HepG2 (cell line): ENCODE results near the gene MARCHF9. TPM values are rescaled to one million over a fixed set of nuclear protein-coding genes. Genes with fewer than 3 reads are reported as not detected.

Source experiments
- ARID5B ChIP-seq: IDR thresholded peaks from 2 replicates; pipeline ENCODE4 v1.4.0; 2020; ENCODE audit warnings: mild to moderate bottlenecking, missing genetic modification reagents
- CTCF ChIP-seq: sonication (generic); formaldehyde crosslinking; IDR thresholded peaks from 2 replicates; pipeline ENCODE4 v1.5.0; 2020; ENCODE audit warnings: mild to moderate bottlenecking, missing genetic modification reagents, moderate library complexity
- ELF1 ChIP-seq: sonication (generic); formaldehyde crosslinking; IDR thresholded peaks from 2 replicates; pipeline ENCODE4 v1.4.0; 2020; ENCODE audit warnings: missing genetic modification reagents
- GLMP ChIP-seq: sonication (generic); formaldehyde crosslinking; IDR thresholded peaks from 2 replicates; pipeline ENCODE4 v1.9.0; 2021; ENCODE audit warnings: missing genetic modification reagents, mild to moderate bottlenecking, borderline replicate concordance
- GRHL1 ChIP-seq: sonication (generic); formaldehyde crosslinking; conservative IDR thresholded peaks from 2 replicates; pipeline ENCODE4 v1.8.0; 2022; ENCODE audit warnings: missing genetic modification reagents
- POLR2A ChIP-seq, 2 experiments: IDR thresholded peaks; 2 replicates each; pipeline ENCODE4 v1.6.1; 2011; ENCODE audit warnings: low read depth in 2 of 2, low read length in 2 of 2, mild to moderate bottlenecking in 1 of 2, moderate library complexity in 1 of 2; ENCODE audit not compliant: insufficient read depth in 1 of 2
- RORA ChIP-seq: sonication (generic); formaldehyde crosslinking; IDR thresholded peaks from 2 replicates; pipeline ENCODE4 v1.5.0; 2020; ENCODE audit warnings: mild to moderate bottlenecking, missing genetic modification reagents, moderate library complexity
- RXRA ChIP-seq: sonication (generic); formaldehyde crosslinking; IDR thresholded peaks from 2 replicates; pipeline ENCODE4 v1.5.1; 2020; ENCODE audit warnings: missing genetic modification reagents
- ZNF292 ChIP-seq: sonication (generic); formaldehyde crosslinking; IDR thresholded peaks from 2 replicates; pipeline ENCODE4 v1.8.1; 2022; ENCODE audit warnings: mild to moderate bottlenecking, low read depth, missing genetic modification reagents, borderline replicate concordance
- ZNF687 ChIP-seq: sonication (generic); formaldehyde crosslinking; IDR thresholded peaks from 2 replicates; pipeline ENCODE4 v1.5.1; 2020; ENCODE audit warnings: mild to moderate bottlenecking, missing genetic modification reagents, moderate library complexity
- ZNF784 ChIP-seq: sonication (generic); formaldehyde crosslinking; IDR thresholded peaks from 2 replicates; pipeline ENCODE4 v1.5.1; 2020; ENCODE audit warnings: missing genetic modification reagents, mild to moderate bottlenecking, borderline replicate concordance
- polyA plus RNA-seq, 8 experiments: library from polyadenylated mRNA; depleted of rRNA in 3 of 8; stranded (reverse) in 7 of 8; unstranded in 1 of 8; fragments of >200 nt; fragmentation: Illumina TruSeq in 4 of 8; extraction: Trizol in 4 of 8; gene quantifications; 2 replicates each; pipeline versions ENCODE4 v1.2.1 to v1.2.3, GENCODE V29; 2011 to 2016; ENCODE audit warnings: low read depth in 4 of 8, missing spikeins in 1 of 8, mixed read lengths in 1 of 8; ENCODE audit not compliant: insufficient read depth in 1 of 8
- total RNA-seq, 5 experiments: library from RNA; depleted of rRNA; stranded (reverse); fragments of >200 nt; fragmentation: Illumina TruSeq; extraction: Trizol; gene quantifications; 2 replicates each; pipeline ENCODE4 v1.2.3, GENCODE V29; 2016; ENCODE audit warnings: low read depth in 1 of 5
- TF ChIP-seq, protein P1 (sequence below): sonication (generic); formaldehyde crosslinking; IDR thresholded peaks from 2 replicates; pipeline ENCODE4 v1.5.1; 2020; ENCODE audit warnings: mild to moderate bottlenecking, missing genetic modification reagents, borderline replicate concordance

Gene MARCHF9
- total and polyA plus RNA-seq, 2 of the 13 experiments (the other 11 are each of a cell fraction or from before 2014, with no cell fraction given): 5.7 to 9.6 TPM

DNA sequence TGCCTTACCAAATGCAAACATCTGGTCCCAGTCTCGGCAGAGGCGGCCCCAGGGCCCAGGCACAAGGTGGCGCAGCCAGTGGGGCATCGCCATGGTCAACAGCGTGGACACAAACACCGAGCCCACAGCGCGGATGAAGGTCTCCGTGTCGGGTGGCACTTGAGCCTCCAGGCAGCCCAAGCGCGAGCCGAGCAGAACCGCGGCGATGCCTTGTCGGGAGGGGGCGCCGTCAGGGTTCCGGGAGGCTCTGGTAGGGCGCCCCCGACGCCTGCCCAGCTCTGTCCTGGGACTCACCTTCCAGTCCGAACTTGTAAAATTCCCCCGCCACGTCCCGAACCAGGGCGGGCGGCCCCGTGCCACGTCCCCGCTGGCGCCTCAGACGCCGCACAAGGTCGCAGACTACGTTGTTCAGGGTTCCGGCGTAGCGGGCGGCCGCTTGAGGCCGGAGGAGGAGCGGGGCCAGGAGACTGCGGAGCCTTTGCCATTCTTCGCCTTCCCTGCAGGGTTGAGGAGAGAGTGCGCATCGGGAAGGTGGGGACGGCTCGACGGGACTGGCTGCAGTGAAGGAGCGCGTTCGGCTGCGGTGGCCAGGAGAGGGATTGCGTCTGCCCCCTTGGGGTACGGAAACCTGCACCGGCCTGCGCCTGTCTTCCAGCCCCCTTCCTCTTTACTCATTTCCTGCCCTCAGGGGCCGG is 10.2 kb downstream of the MARCHF9 start (continued):
- peak; percentile 86 for TF ChIP-seq ZNF687
- TF ChIP-seq, protein P1, sequence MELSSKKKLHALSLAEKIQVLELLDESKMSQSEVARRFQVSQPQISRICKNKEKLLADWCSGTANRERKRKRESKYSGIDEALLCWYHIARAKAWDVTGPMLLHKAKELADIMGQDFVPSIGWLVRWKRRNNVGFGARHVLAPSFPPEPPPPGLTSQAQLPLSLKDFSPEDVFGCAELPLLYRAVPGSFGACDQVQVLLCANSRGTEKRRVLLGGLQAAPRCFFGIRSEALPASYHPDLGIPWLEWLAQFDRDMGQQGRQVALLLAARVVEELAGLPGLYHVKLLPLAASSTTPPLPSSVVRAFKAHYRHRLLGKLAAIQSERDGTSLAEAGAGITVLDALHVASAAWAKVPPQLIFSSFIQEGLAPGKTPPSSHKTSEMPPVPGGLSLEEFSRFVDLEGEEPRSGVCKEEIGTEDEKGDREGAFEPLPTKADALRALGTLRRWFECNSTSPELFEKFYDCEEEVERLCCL (CRISPR knock-in tag): no peak
- TF ChIP-seq POLR2A (IDR thresholded peaks at IDR 0.05; ENCODE audit: insufficient read depth in 1 of 2, low read depth in 2 of 2, low read length in 2 of 2): no peak; a peak in 1 of 4 replicates
- TF ChIP-seq ELF1: no peak
- no peak for TF ChIP-seq GLMP
- TF ChIP-seq ZNF292: 0 out of 2 replicates have a peak, but pooled peaks have one; percentile 43
- TF ChIP-seq RORA (CRISPR knock-in tag): no peak
- no peak for TF ChIP-seq ARID5B
- TF ChIP-seq CTCF (CRISPR knock-in tag): peak; percentile 78
- TF ChIP-seq ZNF784 (CRISPR knock-in tag): no peak
- TF ChIP-seq RXRA (CRISPR knock-in tag): peak; percentile 50; the same call in 1 of the 2 replicates
- TF ChIP-seq GRHL1 (CRISPR knock-in tag): no peak
